UCSD-AML1 (cell line): Measurements from ENCODE around the gene STK39.

Experiments used
- DNase-seq: peaks from one replicate; lab custom pipeline; 2025; ENCODE audit not compliant: unreplicated experiment; lab: John Stamatoyannopoulos, UW

The STK39 gene

DNA sequence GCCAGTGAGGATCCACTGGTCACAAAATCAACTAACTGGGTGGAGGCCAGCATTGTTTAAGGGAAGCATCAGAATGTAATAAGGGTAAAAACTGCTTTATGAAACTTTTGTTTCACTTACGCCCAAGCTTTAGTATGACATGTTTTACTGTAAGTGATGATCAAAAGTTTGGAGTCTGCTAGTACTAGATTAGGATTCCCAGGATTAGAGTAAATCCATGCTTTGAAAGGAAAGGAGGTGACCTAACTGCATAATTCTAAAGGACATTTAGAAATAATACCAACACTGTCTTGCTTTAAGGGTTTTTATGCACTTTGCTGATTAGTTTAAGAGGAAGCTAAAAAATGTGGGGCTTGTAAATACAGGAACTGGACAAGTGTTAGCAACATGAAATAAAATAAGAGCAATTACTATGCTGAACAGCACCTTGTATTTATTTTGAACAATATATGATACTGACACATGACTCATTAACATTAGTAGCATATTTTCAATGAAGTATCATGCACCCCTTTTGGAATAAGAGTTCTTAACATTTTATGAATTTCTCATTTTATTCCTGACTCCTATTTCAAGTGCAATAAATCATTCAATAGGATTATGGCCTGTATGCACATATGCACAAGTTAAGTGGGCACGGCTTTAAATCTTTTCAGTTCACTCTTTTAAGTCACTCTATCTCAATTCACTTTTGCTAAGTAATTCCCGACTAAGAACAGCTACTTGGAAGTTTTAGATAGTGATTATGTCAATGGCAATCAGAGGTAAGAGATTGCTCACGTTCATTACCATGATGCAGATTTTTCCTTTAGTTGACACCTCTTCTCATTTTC lies 62.5 kb downstream of the STK39 start:
- DNase-seq, result no peak

DNA sequence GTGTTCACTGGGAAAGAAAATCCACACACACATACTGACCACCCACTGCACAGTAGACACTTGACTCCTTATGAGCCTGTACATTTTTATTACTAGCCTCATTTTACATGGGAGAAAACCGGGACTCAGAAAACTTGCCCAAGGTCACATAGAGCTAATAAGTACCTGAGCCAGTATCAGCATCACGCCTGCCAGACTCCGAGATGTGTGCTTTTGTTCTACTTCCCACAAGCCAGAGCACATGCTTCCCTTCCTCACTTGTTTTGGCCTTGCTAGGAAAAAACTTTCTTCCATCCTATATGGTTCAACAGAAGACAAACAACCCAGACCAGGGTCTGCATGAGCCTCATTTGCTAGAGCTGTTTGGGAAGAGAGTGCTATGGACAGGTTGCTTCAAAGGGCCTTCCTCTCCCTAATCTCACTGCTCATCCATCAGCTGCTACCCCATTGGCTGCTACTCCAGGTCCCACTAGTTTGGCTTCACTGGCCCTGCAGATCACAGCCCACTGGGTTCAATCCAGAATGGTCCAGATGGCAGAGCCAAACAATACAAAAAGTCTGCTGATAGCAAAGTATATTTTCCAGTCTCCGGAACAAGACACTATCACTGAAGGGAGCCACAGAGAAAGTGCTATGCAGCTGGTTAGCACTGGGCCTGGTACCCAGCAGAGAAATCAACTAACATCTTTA lies 63.9 kb downstream of the STK39 start:
- no peak for DNase-seq

DNA sequence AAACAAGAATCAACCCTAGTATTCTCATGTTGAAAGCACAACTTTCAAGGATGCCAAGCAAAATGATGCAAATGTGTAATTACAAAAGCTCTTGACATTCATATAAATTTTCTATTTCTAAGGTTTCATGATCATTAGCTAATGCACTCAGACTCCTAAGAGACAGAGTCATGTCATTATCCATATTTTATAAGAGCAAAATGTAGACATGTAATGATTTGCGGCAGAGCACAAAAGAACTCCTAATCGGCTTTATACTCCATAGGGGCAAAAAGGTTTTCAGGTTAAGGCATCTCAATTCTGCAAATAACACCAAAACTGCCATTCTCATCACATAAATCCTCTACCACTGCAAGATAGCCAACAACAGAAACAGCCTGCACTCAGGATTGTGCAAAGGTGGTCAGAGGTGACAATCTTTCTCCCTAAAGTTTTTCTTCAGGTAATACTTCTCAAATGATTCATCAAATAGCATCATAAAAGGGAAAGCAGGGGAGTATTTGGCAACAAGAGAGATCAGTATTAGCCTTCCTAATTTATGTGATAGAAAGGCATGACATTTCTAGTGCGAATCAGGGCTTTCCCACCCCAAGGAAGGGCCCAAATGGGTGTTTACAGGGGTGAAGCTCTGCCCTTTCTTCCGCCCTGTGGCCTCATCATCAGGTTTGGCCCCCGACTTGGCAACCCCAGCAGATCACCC lies 64.7 kb downstream of the STK39 start:
- no peak for DNase-seq

DNA sequence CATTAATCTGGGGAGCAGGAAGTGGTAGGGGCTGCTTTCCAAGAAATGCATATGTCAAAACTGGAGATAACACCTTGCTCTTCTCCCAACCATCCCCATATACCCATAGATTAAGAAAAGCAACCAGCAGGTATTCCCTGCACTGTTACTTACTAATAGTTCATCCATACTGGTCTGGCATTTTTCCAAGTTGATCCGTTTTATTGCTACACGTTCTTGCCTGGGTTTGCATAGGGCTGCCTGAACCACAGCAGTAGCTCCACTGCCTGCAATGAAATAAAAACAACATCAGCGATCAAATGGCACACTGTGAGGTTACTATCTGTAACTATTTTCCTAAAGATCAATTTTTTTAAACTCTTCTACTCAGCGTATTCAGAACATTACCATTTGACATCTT lies 65.6 kb downstream of the STK39 start:
- DNase-seq, result no peak

DNA sequence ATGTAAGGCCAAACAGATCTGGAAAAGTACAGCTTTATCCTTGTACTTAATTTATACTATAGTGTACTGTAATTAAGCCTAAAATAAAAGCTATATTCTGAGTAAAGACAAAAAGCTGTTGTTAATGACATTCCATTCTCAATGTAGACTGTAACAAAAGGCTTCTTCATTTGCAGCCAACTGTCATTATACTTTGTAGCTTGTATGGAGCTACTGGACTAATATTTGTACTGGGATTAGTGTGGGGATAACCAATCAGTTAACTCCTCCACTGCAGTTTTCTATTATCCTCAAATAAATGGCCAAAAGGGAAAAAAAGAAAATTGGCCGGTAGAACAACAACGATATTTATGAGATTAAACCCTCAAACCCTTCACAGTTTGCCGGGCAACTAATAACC lies 66.5 kb downstream of the STK39 start:
- DNase-seq, result no peak

DNA sequence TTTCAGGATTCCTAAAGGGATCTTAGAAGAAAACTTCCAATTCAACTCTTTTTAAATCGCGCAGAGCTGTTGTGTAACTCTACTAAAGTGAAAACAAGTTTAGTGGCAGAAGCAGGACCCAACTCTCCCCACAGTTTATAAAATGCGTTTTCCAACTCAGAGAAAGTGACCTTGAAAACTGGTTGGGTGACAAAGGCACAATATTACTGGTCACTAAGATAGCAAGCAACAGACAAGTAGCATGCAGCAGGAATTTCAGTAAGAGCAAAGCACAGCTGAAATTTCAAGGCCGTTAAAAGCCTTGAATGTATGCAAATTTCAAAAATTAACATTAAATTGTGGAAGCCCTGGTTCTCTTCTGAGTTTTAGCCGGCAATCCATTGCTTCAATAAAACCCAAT lies 66.9 kb downstream of the STK39 start:
- DNase-seq, result no peak

DNA sequence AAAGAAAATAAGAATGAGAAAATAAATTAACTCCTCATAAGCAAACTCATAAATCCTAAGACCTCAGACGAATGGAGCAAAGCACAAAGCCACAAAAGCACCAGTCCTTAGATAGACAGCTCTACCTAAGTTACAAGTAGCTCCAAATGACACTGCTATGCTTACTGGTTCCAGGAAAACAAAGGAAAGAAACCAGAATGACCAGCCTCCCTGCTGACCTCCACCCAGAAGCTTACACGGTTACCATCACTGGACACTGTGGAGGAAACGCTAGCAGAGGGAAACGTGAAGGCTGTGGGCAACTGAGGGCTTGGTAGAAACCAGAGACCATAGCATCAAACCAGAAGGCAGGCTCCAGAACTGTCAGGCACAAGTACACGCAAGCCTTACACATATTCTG lies 67.8 kb downstream of the STK39 start:
- no peak for DNase-seq

DNA sequence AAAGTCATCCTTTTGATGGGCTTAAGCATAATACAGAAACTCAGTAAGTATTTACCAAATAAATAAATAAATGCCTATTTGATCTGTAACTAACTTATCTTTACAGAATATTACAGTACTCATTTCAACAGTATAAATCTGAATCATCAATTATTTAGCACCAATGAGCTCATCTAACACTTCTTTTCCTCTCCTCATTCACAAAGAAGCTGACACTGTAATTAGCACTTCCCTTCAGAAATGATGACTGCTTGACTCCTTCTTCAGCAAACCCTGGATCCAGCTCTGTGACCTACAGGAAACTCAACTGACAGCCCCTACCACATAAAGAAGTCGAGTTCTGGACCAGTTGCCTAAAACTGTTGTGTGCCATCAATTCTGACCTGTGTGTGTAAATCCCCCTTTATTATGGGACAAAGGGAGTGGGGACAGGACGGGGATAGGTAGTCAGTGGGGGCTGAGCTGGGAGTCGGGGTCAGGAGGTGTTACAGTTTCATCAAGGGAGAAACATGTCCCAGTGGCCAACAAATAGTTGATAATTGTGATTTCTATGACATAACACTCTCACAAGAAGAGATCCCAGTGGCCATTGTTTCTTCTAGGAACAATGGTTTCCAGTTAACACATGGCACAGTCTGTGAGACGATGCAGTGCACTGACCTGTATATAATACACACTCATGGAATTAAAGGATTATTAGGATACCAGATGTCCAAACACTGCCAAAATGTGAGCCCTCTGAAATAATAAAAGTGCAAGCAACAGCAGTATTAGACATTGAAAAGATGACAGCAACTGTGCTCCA lies 68.7 kb downstream of the STK39 start:
- DNase-seq, result no peak

DNA sequence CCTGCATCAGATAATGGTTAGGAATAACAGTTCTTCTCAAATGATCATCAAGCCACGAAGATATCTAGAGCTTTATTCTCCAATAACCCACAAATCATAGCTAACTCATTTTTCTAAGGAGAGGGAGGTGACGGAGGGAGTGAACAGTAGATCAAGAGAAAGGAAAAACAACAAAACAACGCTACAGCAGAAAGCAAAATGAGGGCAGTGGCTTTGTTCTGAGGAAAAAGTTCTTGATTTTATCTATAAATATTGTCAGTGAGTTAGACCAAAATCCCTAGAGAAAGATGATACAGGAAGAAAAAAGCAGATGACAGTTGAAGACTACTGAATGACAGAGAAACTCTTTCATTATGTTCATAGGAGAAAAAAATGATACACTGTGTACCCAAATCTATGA lies 71.0 kb downstream of the STK39 start:
- no peak for DNase-seq

DNA sequence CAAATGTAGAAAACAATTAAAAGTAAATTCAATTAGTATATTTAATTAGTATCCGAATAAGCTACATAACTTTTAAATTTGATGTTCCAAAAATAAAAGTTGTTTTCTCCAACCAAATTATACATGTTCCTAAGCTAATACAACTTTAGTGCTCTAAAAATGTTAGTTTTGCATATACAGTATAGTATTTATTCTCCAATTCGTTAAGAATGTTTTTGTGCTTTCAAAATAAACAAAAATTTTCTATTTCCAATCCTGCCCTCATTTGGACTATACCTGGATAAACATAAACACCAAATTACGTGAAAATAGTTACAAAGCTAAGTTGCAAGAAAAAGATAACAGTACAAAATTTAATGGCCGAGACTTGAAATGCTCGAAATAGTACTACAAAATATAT lies 71.9 kb downstream of the STK39 start:
- no peak for DNase-seq

DNA sequence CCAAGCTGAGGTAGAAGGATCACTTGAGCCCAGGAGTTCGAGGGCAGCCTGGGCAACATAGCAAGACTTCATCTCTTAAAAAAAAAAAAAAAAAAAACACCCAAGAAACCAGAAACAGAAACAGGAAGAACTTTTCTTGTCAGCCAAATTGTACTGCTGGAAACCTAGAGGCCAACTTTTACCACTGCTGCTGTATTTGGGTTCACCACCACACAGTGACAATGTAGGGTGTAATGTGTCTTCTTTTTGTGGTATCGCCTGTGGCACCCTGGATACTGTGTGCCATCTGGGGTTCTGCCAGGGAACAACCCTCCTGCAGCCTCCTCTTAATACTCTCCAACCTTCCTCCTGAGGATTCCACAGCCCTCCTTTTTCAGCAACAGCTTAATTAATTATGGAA lies 72.6 kb downstream of the STK39 start:
- DNase-seq, result no peak

DNA sequence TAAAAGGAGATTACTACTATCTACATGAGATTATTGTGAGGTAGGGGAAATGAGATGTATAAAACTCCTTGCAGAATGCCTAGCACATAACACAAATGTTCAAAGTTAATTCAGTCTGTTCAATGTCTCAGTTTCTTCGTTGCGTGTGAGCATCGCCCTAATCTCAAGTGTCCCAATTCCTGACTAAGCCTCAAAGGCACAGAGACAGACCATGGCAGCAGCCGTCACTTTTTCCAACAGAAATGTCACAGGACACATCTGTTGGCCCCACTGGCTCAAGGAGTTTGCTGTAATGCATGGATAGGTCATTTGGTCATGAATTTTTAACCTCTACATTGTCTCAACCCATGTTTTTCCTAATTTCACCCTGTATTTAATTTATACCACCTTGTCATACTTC lies 75.3 kb downstream of the STK39 start:
- DNase-seq, result no peak

DNA sequence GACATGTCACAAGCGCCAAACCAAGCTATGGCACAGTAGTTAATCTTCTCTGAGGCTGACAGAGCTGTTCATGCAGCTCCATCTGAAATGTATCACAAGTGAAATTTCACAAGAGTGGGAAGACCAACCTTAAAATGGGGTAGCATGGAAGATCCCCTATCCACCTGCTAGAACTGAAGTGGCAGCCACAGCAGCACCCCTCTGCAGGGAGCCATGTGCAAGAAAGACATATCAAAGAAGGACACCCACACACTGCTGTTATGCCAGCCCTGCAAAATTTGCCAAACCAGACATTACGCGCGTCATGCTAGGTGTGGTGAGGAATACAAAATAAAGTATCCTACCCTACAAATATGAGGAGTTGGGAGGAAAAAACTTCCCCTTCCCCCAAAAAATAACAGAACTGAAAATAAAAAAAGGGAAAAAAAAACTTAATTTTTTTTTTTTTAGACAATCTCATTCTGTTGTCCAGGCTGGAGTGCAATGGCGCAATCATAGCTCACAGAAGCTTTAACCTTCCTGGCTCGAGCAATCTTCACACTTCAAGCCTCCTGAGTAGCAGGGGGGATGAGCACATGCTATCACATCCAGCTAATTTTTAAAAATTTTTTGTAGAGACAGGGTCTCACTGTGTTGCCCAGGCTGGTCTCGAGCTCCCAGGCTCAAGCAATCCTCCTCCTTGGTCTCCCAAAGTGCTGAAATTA lies 76.2 kb downstream of the STK39 start:
- DNase-seq, result no peak

DNA sequence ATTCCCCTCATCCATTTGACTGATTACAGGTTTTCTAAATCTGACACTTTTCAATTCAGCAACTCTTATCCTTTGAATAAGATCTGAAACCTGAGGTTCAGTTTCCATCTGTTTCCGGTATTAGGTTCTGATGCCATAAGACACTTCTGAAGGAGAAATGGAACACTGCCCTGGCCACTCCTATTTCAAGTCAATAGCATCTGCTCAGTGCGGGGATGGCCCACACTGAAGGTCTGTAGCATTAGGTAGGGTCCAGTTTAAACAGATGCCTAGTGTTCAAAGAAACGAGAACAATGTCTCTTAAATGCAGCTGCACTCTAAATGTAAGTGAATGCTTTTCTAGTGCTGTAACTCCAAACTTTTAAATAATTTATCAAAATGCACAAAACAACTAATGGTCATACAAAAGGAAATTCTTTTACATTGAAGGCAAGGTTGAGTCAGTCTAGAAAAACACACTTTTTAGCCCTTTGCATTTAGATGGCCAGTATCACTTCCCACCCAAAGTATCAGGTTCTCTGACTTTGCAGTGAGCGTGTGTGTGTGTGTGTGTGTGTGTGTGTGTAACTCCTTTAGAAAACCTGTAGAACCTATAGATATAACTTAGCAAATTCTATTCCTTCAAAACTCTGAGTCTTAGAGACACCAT lies 78.2 kb downstream of the STK39 start:
- DNase-seq, result no peak

DNA sequence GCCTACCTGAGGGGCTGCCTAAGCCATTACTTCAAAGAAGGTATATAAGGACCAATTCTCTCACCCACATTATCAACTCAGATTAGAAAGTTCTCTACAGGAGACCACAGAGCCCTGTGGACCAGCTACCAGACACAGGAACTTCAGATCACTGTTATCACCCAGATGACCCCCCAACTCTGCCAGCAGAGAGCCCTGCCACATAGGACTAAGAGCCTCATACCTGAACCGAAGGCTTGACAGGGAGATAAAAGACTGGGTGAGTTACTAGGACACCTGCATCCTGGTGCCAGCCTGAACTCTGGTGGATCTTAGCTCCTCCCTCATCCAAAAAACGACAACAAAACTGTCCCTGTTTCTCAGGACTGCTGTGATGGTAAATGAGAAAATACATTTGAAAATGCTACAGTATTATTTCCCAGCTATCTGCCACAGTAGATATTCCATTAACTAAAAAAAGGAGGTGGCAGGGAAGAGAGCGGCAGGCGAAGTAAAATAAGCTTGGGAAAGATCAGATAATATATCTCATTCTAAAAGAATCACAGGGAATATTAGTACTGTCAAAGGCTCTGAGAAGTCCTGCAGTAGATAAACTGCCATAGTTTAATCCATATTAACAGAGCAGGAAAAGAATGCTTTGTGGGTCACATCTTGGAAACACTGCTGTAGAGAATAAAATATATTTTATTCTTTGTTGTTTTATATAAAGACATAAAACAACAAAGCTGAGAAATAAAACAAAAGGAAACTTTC lies 79.7 kb downstream of the STK39 start:
- DNase-seq, result no peak

DNA sequence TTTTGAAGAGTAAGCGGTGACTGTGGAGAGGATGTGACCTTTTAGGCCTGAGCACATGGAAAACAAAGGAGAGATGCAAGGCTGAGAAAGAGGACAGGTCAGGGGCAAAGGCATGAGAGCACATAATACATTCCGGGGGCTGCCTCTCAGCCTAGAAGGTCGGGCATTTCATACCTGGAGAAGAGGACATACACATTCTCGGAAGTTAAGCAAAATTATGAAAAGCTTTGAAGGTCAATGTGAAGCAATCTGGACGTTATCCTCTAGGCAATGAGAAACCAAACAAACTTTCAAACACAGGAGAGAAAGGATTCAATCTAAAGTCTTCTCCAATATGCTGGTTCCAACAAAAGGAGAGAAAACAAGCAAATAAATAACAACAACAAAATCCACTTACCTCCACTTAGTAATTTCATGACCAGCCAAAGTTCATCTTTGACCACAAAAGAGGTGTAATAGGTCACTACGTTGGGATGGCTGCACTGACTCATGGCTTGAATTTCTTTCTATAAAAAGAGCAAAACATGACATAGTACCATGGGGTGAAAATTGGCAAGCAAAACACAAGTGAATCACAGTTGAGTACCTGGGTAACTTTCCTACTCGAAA lies 80.4 kb downstream of the STK39 start:
- no peak for DNase-seq

DNA sequence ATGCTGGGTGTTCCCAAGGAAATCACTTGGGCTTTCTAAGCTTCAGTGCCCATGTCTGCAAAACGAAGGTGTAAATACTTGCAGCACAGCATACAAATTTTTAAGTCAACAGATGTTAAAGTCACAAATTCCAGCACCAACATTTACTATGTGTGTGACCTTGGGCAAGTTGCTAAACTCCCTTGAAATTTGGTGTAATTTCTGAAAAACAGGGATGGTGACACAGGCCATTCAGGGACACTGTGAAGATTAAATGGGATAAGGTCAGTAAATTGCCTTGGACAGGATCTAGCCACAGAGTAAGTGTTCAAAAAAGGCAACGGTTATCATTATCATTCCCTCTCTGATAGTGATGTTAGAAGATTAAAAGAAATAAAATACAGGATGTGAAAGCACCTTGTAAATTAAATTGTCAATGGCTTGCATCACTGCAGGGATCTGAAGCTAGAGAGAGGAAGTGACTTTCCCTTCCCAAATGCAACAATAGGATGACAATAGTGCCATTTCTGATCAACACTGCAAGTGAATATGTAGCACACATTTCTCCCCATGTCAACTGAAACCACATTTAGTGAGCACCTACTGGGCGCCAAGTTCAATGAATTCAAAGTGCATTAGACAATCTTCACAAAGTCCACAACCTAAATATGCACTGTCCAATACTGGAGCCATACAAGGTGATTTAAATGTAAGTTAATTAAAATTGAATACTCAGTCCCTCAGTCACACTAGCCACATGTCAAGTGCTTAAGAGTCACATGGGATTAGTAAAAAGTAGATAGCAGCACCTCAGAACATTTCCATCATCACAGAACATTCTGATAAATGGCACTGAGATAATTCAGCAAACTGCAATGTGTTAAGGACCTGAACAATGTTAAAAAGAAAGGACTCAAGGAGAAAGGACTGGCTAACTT lies 81.2 kb downstream of the STK39 start:
- DNase-seq, result no peak

DNA sequence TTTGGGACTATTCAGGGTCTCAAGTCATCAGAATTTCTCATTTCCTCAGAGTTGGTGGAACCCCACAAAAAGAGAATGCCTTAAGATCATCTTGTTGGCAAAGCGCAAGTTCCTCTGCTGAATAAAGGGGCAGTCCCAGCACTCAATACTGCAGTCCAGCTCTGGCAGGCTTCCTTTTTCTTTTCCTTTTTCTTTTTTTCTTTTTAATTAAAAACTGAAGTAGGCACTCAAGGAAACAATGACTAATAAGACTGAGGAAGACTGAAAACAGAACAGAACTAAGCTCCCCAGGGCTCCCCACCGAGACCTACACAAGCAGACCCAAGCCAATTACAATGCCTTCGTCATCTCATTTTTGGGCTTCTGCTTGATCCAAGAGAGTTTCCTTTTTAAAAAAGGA lies 82.0 kb downstream of the STK39 start:
- DNase-seq, result no peak
